H1 (cell line): ENCODE data around the gene PPP1R12B. TPM values are rescaled to one million over a fixed set of nuclear protein-coding genes. Genes with fewer than 3 reads are reported as not detected.

Source experiments
- CHD7 ChIP-seq: fragments of 300-600 bp; sonication (generic); IDR thresholded peaks from 2 replicates; pipeline ENCODE4 v1.7.1; 2012; ENCODE audit warnings: low read length, moderate library complexity, mild to moderate bottlenecking, inconsistent platforms; ENCODE audit not compliant: insufficient replicate concordance
- polyA plus RNA-seq, 7 experiments: library from polyadenylated mRNA; depleted of rRNA in 3 of 7; stranded (reverse) in 5 of 7; unstranded in 2 of 7; fragments of >200 nt in 5 of 7; fragments of 200-250 nt in 2 of 7; gene quantifications; 1 replicate in 5 of 7; 2 replicates in 1 of 7; 4 replicates in 1 of 7; pipeline versions ENCODE4 v1.2.1 to v1.2.3, GENCODE V29; 2011 to 2013; ENCODE audit warnings: missing spikeins in 2 of 7, mixed read lengths in 2 of 7
- total RNA-seq: library from RNA; stranded (reverse); fragmentation: NEBNext Ultra II Directional; extraction: Animal tissue kit (Norgen Biotek cat#: 25700); gene quantifications from 2 replicates; pipeline ENCODE4 v1.2.1, GENCODE V29; 2021

Gene PPP1R12B
- total and polyA plus RNA-seq, 2 of the 8 experiments (the other 6 are each of a cell fraction or from before 2014, with no cell fraction given), result 7.9 to 18.7 TPM

GRCh38 chr1:202568410-202568809 is 219.9 kb downstream of the PPP1R12B start (continued):
- no peak for TF ChIP-seq CHD7
